ENCODE measurements around the gene TRA2A. TPM values are rescaled to one million over a fixed set of nuclear protein-coding genes. Genes with fewer than 3 reads are reported as not detected.

Gene TRA2A
- total and polyA plus RNA-seq, 9 of the 15 experiments (the other 6 are each of a cell fraction or from before 2014, with no cell fraction given) = 22.7 to 210 (median 73.9) TPM

DNA sequence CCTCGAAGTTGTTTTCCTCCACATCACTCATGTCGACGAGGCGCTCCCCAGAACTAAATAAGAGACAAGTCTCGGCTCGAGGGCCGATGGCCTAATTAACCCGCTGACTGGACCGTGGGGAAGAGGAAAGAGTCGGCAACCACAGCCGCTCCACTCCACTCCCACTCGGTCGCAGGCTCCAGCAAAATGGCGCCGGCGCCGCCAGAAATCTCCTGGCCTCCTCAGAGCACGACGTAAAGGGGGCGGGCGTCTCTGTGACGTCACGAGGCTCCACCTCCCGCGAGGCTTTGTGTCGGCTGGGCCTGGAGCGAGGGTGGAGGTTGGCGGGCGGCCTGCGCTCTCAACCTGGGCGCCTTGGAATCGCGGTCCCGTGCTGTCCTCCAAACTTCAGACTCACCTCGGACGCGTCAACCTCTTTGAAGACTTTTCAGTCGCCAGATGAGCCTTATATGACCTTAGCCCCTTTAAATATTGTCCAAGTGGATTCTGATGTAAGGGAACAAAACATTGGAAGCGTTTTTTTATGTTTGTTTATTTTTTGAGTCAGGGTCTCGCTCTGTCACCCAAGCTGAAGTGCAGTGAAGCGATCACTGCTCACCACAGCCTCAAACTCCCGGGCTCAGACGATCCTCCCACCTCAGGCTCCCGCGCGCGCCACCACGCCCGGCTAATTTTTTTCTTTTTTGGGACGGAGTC lies at the start of gene TRA2A (continued):
- TF ChIP-seq, protein P1, sequence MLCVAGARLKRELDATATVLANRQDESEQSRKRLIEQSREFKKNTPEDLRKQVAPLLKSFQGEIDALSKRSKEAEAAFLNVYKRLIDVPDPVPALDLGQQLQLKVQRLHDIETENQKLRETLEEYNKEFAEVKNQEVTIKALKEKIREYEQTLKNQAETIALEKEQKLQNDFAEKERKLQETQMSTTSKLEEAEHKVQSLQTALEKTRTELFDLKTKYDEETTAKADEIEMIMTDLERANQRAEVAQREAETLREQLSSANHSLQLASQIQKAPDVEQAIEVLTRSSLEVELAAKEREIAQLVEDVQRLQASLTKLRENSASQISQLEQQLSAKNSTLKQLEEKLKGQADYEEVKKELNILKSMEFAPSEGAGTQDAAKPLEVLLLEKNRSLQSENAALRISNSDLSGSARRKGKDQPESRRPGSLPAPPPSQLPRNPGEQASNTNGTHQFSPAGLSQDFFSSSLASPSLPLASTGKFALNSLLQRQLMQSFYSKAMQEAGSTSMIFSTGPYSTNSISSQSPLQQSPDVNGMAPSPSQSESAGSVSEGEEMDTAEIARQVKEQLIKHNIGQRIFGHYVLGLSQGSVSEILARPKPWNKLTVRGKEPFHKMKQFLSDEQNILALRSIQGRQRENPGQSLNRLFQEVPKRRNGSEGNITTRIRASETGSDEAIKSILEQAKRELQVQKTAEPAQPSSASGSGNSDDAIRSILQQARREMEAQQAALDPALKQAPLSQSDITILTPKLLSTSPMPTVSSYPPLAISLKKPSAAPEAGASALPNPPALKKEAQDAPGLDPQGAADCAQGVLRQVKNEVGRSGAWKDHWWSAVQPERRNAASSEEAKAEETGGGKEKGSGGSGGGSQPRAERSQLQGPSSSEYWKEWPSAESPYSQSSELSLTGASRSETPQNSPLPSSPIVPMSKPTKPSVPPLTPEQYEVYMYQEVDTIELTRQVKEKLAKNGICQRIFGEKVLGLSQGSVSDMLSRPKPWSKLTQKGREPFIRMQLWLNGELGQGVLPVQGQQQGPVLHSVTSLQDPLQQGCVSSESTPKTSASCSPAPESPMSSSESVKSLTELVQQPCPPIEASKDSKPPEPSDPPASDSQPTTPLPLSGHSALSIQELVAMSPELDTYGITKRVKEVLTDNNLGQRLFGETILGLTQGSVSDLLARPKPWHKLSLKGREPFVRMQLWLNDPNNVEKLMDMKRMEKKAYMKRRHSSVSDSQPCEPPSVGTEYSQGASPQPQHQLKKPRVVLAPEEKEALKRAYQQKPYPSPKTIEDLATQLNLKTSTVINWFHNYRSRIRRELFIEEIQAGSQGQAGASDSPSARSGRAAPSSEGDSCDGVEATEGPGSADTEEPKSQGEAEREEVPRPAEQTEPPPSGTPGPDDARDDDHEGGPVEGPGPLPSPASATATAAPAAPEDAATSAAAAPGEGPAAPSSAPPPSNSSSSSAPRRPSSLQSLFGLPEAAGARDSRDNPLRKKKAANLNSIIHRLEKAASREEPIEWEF (CRISPR knock-in tag; IDR thresholded peaks at IDR 0.05) = no peak
- TF ChIP-seq TCFL5 (CRISPR knock-in tag; conservative IDR thresholded peaks at IDR 0.05) (no peak), MCM7 (IDR thresholded peaks at IDR 0.05) (no peak), RFX7 (CRISPR knock-in tag; IDR thresholded peaks at IDR 0.05) (no peak), FUS (optimal IDR thresholded peaks at IDR 0.05; ENCODE audit: low read depth, low read length) (no peak), POLR2B (IDR thresholded peaks at IDR 0.05; ENCODE audit: low read depth, partially characterized antibody) (peak; percentile 97), SMARCA5 (IDR thresholded peaks at IDR 0.05) (no peak), ZFP1 (CRISPR knock-in tag; IDR thresholded peaks at IDR 0.05) (no peak)
- TF ChIP-seq, protein P2, sequence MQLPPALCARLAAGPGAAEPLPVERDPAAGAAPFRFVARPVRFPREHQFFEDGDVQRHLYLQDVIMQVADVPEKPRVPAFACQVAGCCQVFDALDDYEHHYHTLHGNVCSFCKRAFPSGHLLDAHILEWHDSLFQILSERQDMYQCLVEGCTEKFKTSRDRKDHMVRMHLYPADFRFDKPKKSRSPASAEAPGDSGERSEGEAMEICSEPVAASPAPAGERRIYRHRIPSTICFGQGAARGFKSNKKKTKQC (CRISPR knock-in tag; IDR thresholded peaks at IDR 0.05) = no peak
- TF ChIP-seq, protein P3, sequence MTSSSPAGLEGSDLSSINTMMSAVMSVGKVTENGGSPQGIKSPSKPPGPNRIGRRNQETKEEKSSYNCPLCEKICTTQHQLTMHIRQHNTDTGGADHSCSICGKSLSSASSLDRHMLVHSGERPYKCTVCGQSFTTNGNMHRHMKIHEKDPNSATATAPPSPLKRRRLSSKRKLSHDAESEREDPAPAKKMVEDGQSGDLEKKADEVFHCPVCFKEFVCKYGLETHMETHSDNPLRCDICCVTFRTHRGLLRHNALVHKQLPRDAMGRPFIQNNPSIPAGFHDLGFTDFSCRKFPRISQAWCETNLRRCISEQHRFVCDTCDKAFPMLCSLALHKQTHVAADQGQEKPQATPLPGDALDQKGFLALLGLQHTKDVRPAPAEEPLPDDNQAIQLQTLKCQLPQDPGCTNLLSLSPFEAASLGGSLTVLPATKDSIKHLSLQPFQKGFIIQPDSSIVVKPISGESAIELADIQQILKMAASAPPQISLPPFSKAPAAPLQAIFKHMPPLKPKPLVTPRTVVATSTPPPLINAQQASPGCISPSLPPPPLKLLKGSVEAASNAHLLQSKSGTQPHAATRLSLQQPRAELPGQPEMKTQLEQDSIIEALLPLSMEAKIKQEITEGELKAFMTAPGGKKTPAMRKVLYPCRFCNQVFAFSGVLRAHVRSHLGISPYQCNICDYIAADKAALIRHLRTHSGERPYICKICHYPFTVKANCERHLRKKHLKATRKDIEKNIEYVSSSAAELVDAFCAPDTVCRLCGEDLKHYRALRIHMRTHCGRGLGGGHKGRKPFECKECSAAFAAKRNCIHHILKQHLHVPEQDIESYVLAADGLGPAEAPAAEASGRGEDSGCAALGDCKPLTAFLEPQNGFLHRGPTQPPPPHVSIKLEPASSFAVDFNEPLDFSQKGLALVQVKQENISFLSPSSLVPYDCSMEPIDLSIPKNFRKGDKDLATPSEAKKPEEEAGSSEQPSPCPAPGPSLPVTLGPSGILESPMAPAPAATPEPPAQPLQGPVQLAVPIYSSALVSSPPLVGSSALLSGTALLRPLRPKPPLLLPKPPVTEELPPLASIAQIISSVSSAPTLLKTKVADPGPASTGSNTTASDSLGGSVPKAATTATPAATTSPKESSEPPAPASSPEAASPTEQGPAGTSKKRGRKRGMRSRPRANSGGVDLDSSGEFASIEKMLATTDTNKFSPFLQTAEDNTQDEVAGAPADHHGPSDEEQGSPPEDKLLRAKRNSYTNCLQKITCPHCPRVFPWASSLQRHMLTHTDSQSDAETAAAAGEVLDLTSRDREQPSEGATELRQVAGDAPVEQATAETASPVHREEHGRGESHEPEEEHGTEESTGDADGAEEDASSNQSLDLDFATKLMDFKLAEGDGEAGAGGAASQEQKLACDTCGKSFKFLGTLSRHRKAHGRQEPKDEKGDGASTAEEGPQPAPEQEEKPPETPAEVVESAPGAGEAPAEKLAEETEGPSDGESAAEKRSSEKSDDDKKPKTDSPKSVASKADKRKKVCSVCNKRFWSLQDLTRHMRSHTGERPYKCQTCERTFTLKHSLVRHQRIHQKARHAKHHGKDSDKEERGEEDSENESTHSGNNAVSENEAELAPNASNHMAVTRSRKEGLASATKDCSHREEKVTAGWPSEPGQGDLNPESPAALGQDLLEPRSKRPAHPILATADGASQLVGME (CRISPR knock-in tag; IDR thresholded peaks at IDR 0.05) = no peak
- TF ChIP-seq, protein P4, sequence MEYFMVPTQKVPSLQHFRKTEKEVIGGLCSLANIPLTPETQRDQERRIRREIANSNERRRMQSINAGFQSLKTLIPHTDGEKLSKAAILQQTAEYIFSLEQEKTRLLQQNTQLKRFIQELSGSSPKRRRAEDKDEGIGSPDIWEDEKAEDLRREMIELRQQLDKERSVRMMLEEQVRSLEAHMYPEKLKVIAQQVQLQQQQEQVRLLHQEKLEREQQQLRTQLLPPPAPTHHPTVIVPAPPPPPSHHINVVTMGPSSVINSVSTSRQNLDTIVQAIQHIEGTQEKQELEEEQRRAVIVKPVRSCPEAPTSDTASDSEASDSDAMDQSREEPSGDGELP (CRISPR knock-in tag; IDR thresholded peaks at IDR 0.05; ENCODE audit: borderline replicate concordance) = peak; percentile 85; the same call in 1 of the 2 replicates
- TF ChIP-seq, protein P5, sequence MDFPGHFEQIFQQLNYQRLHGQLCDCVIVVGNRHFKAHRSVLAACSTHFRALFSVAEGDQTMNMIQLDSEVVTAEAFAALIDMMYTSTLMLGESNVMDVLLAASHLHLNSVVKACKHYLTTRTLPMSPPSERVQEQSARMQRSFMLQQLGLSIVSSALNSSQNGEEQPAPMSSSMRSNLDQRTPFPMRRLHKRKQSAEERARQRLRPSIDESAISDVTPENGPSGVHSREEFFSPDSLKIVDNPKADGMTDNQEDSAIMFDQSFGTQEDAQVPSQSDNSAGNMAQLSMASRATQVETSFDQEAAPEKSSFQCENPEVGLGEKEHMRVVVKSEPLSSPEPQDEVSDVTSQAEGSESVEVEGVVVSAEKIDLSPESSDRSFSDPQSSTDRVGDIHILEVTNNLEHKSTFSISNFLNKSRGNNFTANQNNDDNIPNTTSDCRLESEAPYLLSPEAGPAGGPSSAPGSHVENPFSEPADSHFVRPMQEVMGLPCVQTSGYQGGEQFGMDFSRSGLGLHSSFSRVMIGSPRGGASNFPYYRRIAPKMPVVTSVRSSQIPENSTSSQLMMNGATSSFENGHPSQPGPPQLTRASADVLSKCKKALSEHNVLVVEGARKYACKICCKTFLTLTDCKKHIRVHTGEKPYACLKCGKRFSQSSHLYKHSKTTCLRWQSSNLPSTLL (IDR thresholded peaks at IDR 0.05) = no peak

All from K562 (cell line).